Hematopoietic multipotent progenitor cell treated with erythropoietin and hydrocortisone succinate and interleukin-3 and kit ligand, for 8 days (in vitro differentiated cells): ENCODE data around the gene BAZ2B.

Experiments used
- DNase-seq: peaks from one replicate; pipeline ENCODE4 v3.0.0-alpha.2; 2015

The BAZ2B gene

DNA sequence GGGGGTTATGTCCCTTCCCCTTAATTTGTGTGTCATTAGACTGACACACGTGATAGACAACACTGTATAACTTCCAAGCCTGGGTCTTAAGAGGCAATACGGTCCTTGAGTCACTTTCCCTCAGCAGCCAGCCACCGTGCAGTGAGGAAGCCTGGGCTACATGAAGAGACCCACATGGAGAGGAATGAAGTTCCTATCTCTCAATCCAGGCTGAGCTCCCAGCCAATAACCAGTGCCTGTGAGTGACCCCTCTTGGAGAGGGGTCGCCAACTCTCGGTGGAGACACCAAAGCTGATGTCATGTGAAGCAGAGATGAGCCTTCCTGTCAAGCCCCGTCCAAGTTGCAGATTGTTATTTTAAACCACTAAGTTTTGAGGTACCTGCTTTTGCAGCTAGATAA is 324.2 kb downstream of the BAZ2B start:
- no peak for DNase-seq

- DNase-seq: peak; percentile 54
Measured at GRCh38 chr2:159290289-159290907, 325.9 kb downstream of the BAZ2B start.

DNA sequence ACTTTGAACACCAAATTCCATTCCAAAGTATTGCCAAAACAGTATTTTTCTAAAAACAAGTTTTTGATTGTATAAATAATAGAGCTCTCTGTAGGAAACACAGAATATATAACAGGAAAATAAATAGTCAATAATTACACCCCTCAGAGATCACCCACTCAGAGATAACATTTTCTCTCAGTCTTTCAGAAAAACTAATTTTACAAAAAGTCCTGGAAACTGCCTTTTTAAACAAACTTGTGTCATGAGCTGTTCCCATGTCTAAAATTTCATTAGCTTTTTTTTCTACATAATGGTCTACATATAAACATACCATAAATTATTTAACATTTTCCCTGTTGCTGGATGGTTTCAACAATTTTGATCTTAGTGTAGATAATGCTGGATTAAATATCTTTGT is 328.6 kb downstream of the BAZ2B start:
- DNase-seq: no peak

DNA sequence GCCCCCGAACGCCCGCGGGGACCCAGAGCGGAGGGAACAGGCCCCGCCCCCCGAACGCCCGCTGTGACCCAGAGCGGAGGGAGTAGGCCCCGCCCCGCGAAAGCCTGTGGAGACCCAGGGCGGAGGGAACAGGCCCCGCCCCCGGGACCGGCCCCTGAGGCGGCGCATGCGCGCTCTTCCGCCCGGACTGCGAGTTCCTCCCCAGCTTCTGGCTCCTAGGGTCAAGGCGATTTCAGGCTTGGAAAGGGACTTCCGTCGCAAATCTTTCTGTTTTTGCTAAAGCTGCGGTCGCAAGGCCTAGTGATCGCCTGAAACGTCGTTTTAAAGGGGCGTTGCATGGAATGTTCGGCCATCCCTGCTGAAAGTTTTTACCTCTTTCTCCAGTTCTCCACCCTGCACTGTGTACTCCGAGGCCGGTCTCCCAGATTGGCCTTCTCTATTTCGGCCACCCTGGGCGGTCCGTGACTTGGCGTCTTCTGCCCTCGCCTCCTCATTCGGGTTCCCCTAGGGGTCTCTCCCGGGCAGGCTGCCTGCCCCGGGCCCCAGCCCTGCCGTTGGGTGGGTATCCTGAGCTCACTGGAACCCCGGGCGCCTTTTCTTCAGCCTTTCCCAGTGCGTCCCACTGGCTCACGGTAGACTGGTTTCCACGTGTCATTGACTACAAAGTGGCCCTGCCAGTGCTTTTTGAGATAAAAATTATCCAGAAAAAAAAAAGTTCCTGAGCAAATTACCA is 329.5 kb downstream of the BAZ2B start:
- DNase-seq: peak; percentile 97

GRCh38 chr2:159285929-159286708 is 330.2 kb downstream of the BAZ2B start, which contains the start of gene WDSUB1:
Gene WDSUB1, minus strand, starts transcription at chr2:159286703. Its CDS starts 3,634 bp downstream, at chr2:159283069.
- DNase-seq: peak; percentile 48

GRCh38 chr2:159285433-159285832 is 330.9 kb downstream of the BAZ2B start:
- no peak for DNase-seq

GRCh38 chr2:159283529-159283928 is 332.8 kb downstream of the BAZ2B start:
- DNase-seq: peak; percentile 27

DNA sequence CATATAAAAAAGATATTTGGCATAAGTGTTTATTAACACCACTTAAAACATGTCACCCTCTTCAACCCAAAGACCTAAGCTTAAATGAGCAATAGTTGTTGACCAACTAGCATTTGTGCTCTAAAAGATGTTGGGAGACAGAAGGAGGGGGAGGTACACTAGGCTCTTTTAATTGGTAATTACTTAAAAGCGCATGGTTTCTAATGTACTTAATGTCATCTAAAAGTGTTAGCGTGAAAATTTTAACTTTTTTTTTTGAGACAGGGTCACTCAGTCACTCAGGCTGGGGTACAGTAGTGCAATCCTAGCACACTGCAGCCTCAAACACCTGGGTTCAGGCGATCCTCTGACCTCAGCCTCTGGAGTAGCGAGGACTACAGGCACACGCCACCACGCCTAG is 335.3 kb downstream of the BAZ2B start:
- no peak for DNase-seq

- no peak for DNase-seq
Measured at GRCh38 chr2:159279700-159280099, 336.6 kb downstream of the BAZ2B start.

- no peak for DNase-seq
Measured at GRCh38 chr2:159275111-159275510, 341.2 kb downstream of the BAZ2B start.

DNA sequence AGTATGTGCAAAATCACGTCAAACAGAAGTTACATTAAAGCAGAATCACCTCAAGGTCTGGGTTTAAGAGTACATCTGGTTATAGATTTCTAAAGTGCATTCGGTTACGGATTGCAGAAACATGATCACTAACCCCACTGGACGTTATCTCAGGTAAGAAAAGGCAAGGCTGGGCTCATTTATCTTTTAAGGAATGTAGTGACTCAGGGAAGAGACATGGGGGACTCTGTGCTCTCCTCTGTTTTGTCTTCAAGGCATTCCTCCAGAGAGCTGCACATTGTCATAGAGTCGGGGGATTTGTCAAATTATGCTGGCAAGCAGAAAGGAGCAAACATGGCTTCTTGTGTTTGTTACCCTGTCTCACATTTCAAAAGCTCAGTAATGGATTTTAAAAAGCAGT is 344.2 kb downstream of the BAZ2B start:
- DNase-seq: no peak

GRCh38 chr2:159270744-159271379 is 345.5 kb downstream of the BAZ2B start:
- peak; percentile 45 for DNase-seq
